A549 (cell line): ENCODE data around the gene AP1M1. TPM values are rescaled to one million over a fixed set of nuclear protein-coding genes. Genes with fewer than 3 reads are reported as not detected.

Source experiments
- ATAC-seq, 2 experiments: fragments of 200-7000 bp in 1 of 2; fragments of >200 bp in 1 of 2; cut with Nextera tagmentation in 1 of 2; cut with Tn5 transposase in 1 of 2; 3 replicates each; pipeline versions ENCODE4 v1.8.0 to v1.9.1; 2018 to 2020; ENCODE audit warnings: mild to moderate bottlenecking in 1 of 2, moderate library complexity in 1 of 2
- CTCF ChIA-PET: fragments of 300-600 bp; sonication (Branson Sonifier 250); formaldehyde crosslinking; extraction: SDS; loops from one replicate; lab custom pipeline; 2021; ENCODE audit warnings: antibody characterized with exemption, inconsistent platforms; lab: Yijun Ruan, JAX
- POLR2A ChIA-PET: fragments of 350-600 bp; formaldehyde crosslinking; extraction: SDS; loops from one replicate; lab custom pipeline; 2021; ENCODE audit warnings: antibody characterized with exemption, inconsistent platforms; lab: Yijun Ruan, JAX
- DNase-seq, 2 experiments: peaks; one replicate each; pipeline versions ENCODE4 v3.0.0 to v3.0.0-alpha.2; 2011 to 2016; ENCODE audit warnings: low read depth in 1 of 2, low spot score in 1 of 2
- FAIRE-seq: peaks from 2 replicates; lab custom pipeline; 2011; peaks lifted over from hg19 to GRCh38; lab: Jason Lieb, UNC
- H3K27ac ChIP-seq, 2 experiments: fragments of >200 bp; sonication (Bioruptor Twin); formaldehyde crosslinking; 3 replicates each; pipeline ENCODE4 v1.5.1; 2016 to 2017
- H3K4me1 ChIP-seq: fragments of >200 bp; sonication (Bioruptor Twin); formaldehyde crosslinking; 3 replicates; pipeline ENCODE4 v1.6.1; 2016
- H3K4me2 ChIP-seq: fragments of >200 bp; sonication (Bioruptor Twin); formaldehyde crosslinking; 3 replicates; pipeline ENCODE4 v1.6.1; 2016
- H3K4me3 ChIP-seq: fragments of >200 bp; sonication (Bioruptor Twin); formaldehyde crosslinking; 3 replicates; pipeline ENCODE4 v1.5.1; 2016
- H3K9me3 ChIP-seq: fragments of >200 bp; sonication (Bioruptor Twin); formaldehyde crosslinking; 3 replicates; pipeline ENCODE4 v1.6.1; 2016
- BHLHE40 ChIP-seq: IDR thresholded peaks from 2 replicates; pipeline ENCODE4 v1.6.1; 2012; ENCODE audit warnings: low read depth, low read length, inconsistent platforms
- CHD2 ChIP-seq: fragments of 150-350 bp; IDR thresholded peaks from 2 replicates; pipeline ENCODE4 v1.6.1; 2014; ENCODE audit warnings: low read length; ENCODE audit not compliant: partially characterized antibody
- CHD4 ChIP-seq: fragments of 200-600 bp; sonication (generic); IDR thresholded peaks from 2 replicates; pipeline ENCODE4 v1.6.1; 2016; ENCODE audit warnings: antibody characterized with exemption, mild to moderate bottlenecking, borderline replicate concordance
- EHF ChIP-seq: fragments of 250-450 bp; sonication (Bioruptor Pico); IDR thresholded peaks from 2 replicates; pipeline ENCODE4 v1.5.0; 2020; ENCODE audit warnings: mild to moderate bottlenecking
- FOSB ChIP-seq: fragments of 250-450 bp; sonication (Bioruptor Pico); IDR thresholded peaks from 2 replicates; pipeline ENCODE4 v1.5.0; 2020; ENCODE audit warnings: mild to moderate bottlenecking, moderate library complexity
- FOSL2 ChIP-seq, 2 experiments: fragments of 450-650 bp in 1 of 2; fragments of >200 bp in 1 of 2; sonication (Bioruptor Twin) in 1 of 2; formaldehyde crosslinking; IDR thresholded peaks; 2 replicates each; pipeline versions ENCODE4 v1.5.0 to v1.6.1; 2016 to 2020; ENCODE audit warnings: mild to moderate bottlenecking in 1 of 2, moderate library complexity in 1 of 2
- FOXS1 ChIP-seq: fragments of 250-450 bp; sonication (Bioruptor Pico); IDR thresholded peaks from 2 replicates; pipeline ENCODE4 v1.5.0; 2020; ENCODE audit warnings: mild to moderate bottlenecking, moderate library complexity
- GATA3 ChIP-seq: IDR thresholded peaks from 2 replicates; pipeline ENCODE4 v1.6.1; 2012; ENCODE audit warnings: borderline replicate concordance
- HOXB13 ChIP-seq: fragments of 250-450 bp; sonication (Bioruptor Pico); IDR thresholded peaks from 2 replicates; pipeline ENCODE4 v1.5.0; 2020; ENCODE audit warnings: low read depth, mild to moderate bottlenecking, moderate library complexity
- HOXB5 ChIP-seq: fragments of 250-450 bp; sonication (Bioruptor Pico); IDR thresholded peaks from 2 replicates; pipeline ENCODE4 v1.5.0; 2020; ENCODE audit warnings: mild to moderate bottlenecking, moderate library complexity
- MAFK ChIP-seq: fragments of 450-650 bp; IDR thresholded peaks from 2 replicates; pipeline ENCODE4 v1.6.1; 2014; ENCODE audit not compliant: partially characterized antibody
- MAZ ChIP-seq: fragments of 150-350 bp; IDR thresholded peaks from 2 replicates; pipeline ENCODE4 v1.6.1; 2014; ENCODE audit warnings: antibody characterized with exemption, low read depth, low read length, borderline replicate concordance
- NR3C1 ChIP-seq: fragments of >200 bp; sonication (Bioruptor Twin); formaldehyde crosslinking; IDR thresholded peaks from 3 replicates; pipeline ENCODE4 v1.6.1; 2017
- PHF8 ChIP-seq: fragments of 200-600 bp; sonication (generic); IDR thresholded peaks from 2 replicates; pipeline ENCODE4 v1.6.1; 2016; ENCODE audit warnings: low read depth, mild to moderate bottlenecking, antibody characterized with exemption, moderate library complexity, borderline replicate concordance
- POLR2AphosphoS2 ChIP-seq: conservative IDR thresholded peaks from 2 replicates; pipeline ENCODE4 v1.6.1; 2012; ENCODE audit warnings: low read length, improper control_type of control experiment, inconsistent platforms
- RARB ChIP-seq: fragments of 250-450 bp; sonication (Bioruptor Pico); IDR thresholded peaks from 2 replicates; pipeline ENCODE4 v1.8.0; 2021; ENCODE audit warnings: mild to moderate bottlenecking, moderate library complexity
- RCOR1 ChIP-seq: fragments of 150-350 bp; IDR thresholded peaks from 2 replicates; pipeline ENCODE4 v1.6.1; 2014; ENCODE audit warnings: antibody characterized with exemption, low read length, low read depth
- RFX5 ChIP-seq: fragments of 450-650 bp; IDR thresholded peaks from 2 replicates; pipeline ENCODE4 v1.7.1; 2014; ENCODE audit warnings: antibody characterized with exemption, mild to moderate bottlenecking, moderate library complexity
- RNF2 ChIP-seq: fragments of 200-600 bp; sonication (generic); IDR thresholded peaks from 2 replicates; pipeline ENCODE4 v1.6.1; 2016; ENCODE audit warnings: low read depth, mild to moderate bottlenecking, antibody characterized with exemption, moderate library complexity, borderline replicate concordance
- SMC3 ChIP-seq: fragments of >200 bp; sonication (Bioruptor Twin); formaldehyde crosslinking; IDR thresholded peaks from 3 replicates; pipeline ENCODE4 v1.6.1; 2018; ENCODE audit warnings: inconsistent platforms
- SREBF2 ChIP-seq: fragments of 450-650 bp; IDR thresholded peaks from 2 replicates; pipeline ENCODE4 v1.6.1; 2014; ENCODE audit warnings: mild to moderate bottlenecking, moderate library complexity
- TP53 ChIP-seq: fragments of 250-450 bp; sonication (Bioruptor Pico); IDR thresholded peaks from 2 replicates; pipeline ENCODE4 v1.5.0; 2021; ENCODE audit warnings: mild to moderate bottlenecking, moderate library complexity
- ZC3H11A ChIP-seq: fragments of 450-650 bp; IDR thresholded peaks from 2 replicates; pipeline ENCODE4 v1.6.1; 2014; ENCODE audit warnings: antibody characterized with exemption, mild to moderate bottlenecking
- ZNF302 ChIP-seq: fragments of 250-450 bp; sonication (Bioruptor Pico); IDR thresholded peaks from 2 replicates; pipeline ENCODE4 v1.9.0; 2021; ENCODE audit warnings: inconsistent platforms, mild to moderate bottlenecking, moderate library complexity
- ZSCAN20 ChIP-seq: fragments of 250-450 bp; sonication (Bioruptor Pico); IDR thresholded peaks from 2 replicates; pipeline ENCODE4 v1.8.0; 2022; ENCODE audit warnings: mild to moderate bottlenecking, moderate library complexity
- WGBS: methylation state at CpG from one replicate; pipeline ENCODE4 v1.1.6; 2017; ENCODE audit errors: missing lambda C conversion rate; 5-methylcytosine and 5-hydroxymethylcytosine counted together
- polyA plus RNA-seq, 4 experiments: library from polyadenylated mRNA; depleted of rRNA in 3 of 4; stranded (reverse); fragments of >200 nt; fragmentation: RNase III in 1 of 4; extraction: RNeasy Plus Mini Kit Qiagen cat#74134 plus additional on column Dnase treatment in 1 of 4; gene quantifications; 2 replicates in 3 of 4; 3 replicates in 1 of 4; pipeline ENCODE4 v1.2.3, GENCODE V29; 2011 to 2017
- TF ChIP-seq, protein P1 (sequence below): fragments of 150-350 bp; IDR thresholded peaks from 2 replicates; pipeline ENCODE4 v1.6.1; 2014; ENCODE audit warnings: low read depth, mild to moderate bottlenecking, low read length
- TF ChIP-seq, protein P2 (sequence below): fragments of 250-450 bp; sonication (Bioruptor Pico); IDR thresholded peaks from 2 replicates; pipeline ENCODE4 v1.5.0; 2021; ENCODE audit warnings: mild to moderate bottlenecking, moderate library complexity, borderline replicate concordance
- TF ChIP-seq, protein P3 (sequence below): IDR thresholded peaks from 2 replicates; pipeline ENCODE4 v1.6.1; 2012

Gene AP1M1
- polyA plus RNA-seq, 2 of the 4 experiments (the other 2 are of a cell fraction), result 42.5 to 63.0 TPM

DNA sequence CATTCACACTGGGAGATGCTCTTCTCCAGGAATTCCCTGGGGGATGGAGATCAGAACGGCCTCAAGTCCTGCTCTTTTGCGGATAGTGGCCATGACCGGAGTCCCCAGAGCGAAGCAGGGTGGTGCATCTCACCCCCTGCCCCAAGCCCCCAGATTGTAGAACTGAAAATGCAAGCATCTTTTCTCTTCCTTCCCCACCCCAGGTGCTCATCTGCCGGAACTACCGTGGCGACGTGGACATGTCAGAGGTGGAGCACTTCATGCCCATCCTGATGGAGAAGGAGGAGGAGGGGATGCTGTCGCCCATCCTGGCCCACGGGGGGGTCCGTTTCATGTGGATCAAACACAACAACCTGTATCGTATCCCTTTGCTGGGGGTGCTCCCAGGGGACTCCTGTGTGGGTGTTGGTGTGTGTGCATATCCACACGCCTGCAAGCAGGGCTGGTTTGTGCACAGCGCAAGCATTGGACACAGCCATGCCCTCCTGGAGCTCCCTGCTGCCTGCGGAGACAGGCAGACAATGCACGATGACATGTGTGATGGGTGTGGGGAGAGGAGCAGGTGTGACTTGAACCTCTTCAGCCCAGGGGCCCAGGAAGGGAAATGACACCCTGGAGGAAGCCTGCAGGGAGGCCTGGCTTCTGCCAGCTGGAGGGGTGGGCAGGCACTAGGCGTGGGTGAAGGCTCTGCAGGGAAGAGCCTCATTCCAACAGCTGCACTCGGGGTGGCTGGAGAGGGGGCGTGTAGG lies 5.7 kb downstream of the AP1M1 start (continued):
- TF ChIP-seq POLR2AphosphoS2 (no peak), MAZ (no peak), TP53 (no peak)

DNA sequence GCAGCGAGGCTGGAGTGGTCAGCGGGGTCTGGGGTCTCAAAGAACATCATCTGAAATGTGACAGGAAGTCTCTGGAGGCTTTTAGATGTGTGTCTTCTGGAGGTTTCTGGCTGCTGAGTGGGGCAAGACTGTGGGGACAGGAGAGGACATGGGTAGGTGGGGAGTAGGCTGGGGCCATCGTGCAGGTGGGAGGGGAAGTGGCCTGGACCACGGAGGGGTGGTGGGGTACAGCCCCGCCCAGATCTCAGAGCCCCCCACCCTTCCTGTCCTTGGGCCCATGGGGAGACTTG lies 6.2 kb downstream of the AP1M1 start:
- Histone ChIP-seq H3K4me3 (no peak overlapping the region), H3K4me2 (no peak overlapping the region), H3K4me1 (peaks cover 13% of the 10 kb centered on the region), H3K9me3 (no peaks in the 10 kb centered on the region), H3K27ac (no peak overlapping the region)
- 87% methylated on average over 3 of the region's 5 CpGs for WGBS
- POLR2A ChIA-PET, result no interaction called here
- DNase-seq (no peak), FAIRE-seq (no peak), ATAC-seq (no peak)
- TF ChIP-seq PHF8, result no peak
- TF ChIP-seq BHLHE40, result no peak
- no peak for TF ChIP-seq FOSL2 (IDR thresholded peaks at IDR 0.05)
- no peak for TF ChIP-seq FOSL2 (CRISPR knock-in tag; IDR thresholded peaks at IDR 0.05)
- TF ChIP-seq ZSCAN20 (CRISPR knock-in tag), result no peak
- no peak for TF ChIP-seq FOSB (CRISPR knock-in tag)
- no peak for TF ChIP-seq SMC3
- TF ChIP-seq RCOR1, result no peak
- no peak for TF ChIP-seq GATA3
- TF ChIP-seq, protein P1, sequence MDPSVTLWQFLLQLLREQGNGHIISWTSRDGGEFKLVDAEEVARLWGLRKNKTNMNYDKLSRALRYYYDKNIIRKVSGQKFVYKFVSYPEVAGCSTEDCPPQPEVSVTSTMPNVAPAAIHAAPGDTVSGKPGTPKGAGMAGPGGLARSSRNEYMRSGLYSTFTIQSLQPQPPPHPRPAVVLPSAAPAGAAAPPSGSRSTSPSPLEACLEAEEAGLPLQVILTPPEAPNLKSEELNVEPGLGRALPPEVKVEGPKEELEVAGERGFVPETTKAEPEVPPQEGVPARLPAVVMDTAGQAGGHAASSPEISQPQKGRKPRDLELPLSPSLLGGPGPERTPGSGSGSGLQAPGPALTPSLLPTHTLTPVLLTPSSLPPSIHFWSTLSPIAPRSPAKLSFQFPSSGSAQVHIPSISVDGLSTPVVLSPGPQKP, result no peak
- TF ChIP-seq RARB (CRISPR knock-in tag), result no peak
- TF ChIP-seq CHD2, result no peak
- no peak for TF ChIP-seq HOXB13 (CRISPR knock-in tag)
- CTCF ChIA-PET, result no interaction called here

DNA sequence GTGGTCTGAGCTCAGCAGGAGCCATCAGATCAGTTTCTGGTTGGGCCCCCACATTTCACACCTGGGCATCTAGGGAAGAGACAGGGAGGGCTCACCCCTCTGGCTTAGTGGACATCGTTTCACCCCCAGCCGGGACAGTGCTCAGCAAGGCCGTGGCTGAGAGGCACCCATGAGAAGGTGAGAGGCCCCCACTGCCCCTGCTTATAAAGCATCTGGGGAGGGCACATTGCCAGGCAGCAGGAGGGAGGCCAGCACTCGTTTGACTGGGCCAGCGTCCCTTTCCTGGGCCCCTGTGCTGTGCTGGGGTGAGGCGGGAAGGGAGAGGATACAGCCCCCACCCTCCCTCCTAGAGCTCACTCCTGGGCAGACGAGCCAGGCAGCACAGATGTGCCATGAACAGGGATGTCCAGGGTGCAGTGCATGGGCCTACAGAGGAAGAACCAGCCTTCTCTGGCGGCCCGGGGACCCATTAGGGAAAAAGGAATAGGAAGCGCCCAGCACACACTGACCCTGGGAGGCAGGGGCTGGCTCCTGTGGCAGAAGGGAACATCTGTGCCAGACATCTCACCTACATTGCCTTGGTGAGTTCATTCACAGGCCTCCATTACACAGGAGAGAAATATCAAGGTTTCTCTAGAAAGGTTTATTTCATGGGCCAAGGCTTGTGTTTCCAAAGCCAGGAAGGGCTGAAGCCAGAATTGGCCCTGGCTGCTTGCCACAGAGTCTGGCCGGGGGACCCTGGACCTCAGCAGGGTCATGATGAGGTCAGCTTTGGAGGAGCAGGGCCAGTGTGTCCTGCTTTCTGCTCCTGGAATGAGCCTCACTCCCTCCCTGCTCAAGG lies 7.7 kb downstream of the AP1M1 start:
- no peak overlapping the region for H3K4me2 ChIP-seq
- WGBS, result 93% methylated on average over 6 of the region's 11 CpGs
- no peaks in the 10 kb centered on the region for H3K4me1 ChIP-seq
- H3K9me3 ChIP-seq, result no peaks in the 10 kb centered on the region
- ChIA-PET POLR2A (no interaction called here), CTCF (interaction anchor here (0.6 kb wide), 1 partner anchor 24 kb away, joined by 3 read pairs; no protein-coding TSS in a partner anchor)
- H3K4me3 ChIP-seq, result no peak overlapping the region
- H3K27ac ChIP-seq, result no peak overlapping the region
- ATAC-seq (no peak), DNase-seq (no peak), FAIRE-seq (no peak)
- TF ChIP-seq RCOR1 (no peak), MAFK (no peak), POLR2AphosphoS2 (no peak), EHF (CRISPR knock-in tag) (no peak), MAZ (no peak), FOXS1 (CRISPR knock-in tag) (no peak), CHD4 (no peak), SREBF2 (no peak), RFX5 (no peak), HOXB5 (CRISPR knock-in tag) (no peak), ZC3H11A (no peak), HOXB13 (CRISPR knock-in tag) (no peak), NR3C1 (no peak), ZNF302 (CRISPR knock-in tag) (no peak), RNF2 (no peak), RARB (CRISPR knock-in tag) (no peak)
- TF ChIP-seq, protein P2, sequence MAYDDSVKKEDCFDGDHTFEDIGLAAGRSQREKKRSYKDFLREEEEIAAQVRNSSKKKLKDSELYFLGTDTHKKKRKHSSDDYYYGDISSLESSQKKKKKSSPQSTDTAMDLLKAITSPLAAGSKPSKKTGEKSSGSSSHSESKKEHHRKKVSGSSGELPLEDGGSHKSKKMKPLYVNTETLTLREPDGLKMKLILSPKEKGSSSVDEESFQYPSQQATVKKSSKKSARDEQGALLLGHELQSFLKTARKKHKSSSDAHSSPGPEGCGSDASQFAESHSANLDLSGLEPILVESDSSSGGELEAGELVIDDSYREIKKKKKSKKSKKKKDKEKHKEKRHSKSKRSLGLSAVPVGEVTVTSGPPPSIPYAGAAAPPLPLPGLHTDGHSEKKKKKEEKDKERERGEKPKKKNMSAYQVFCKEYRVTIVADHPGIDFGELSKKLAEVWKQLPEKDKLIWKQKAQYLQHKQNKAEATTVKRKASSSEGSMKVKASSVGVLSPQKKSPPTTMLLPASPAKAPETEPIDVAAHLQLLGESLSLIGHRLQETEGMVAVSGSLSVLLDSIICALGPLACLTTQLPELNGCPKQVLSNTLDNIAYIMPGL (CRISPR knock-in tag), result no peak
- TF ChIP-seq, protein P3, sequence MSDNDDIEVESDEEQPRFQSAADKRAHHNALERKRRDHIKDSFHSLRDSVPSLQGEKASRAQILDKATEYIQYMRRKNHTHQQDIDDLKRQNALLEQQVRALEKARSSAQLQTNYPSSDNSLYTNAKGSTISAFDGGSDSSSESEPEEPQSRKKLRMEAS, result no peak
